ENCODE results near the gene LIN37.

Gene LIN37

DNA sequence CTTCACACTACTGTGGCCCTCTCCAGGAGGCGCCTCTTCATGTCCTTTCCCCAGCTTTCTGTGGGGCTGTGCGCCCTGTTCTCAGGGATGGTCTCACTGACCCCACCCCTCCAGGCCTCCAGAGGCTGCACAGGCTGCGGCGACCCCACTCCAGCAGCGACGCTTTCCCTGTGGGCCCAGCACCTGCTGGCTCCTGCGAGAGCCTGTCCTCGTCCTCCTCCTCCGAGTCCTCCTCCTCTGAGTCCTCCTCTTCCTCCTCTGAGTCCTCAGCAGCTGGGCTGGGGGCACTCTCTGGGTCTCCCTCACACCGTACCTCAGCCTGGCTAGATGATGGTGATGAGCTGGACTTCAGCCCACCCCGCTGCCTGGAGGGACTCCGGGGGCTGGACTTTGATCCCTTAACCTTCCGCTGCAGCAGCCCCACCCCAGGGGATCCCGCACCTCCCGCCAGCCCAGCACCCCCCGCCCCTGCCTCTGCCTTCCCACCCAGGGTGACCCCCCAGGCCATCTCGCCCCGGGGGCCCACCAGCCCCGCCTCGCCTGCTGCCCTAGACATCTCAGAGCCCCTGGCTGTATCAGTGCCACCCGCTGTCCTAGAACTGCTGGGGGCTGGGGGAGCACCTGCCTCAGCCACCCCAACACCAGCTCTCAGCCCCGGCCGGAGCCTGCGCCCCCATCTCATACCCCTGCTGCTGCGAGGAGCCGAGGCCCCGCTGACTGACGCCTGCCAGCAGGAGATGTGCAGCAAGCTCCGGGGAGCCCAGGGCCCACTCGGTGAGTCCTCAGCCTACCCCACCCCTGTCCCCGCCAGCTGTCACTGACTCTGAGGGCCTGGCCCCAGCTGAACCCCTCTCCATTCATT lies 38.2 kb downstream of the LIN37 start:
- no peak overlapping the region for H3K27ac ChIP-seq (ENCODE audit: low read depth, low read length)
- H4K20me1 ChIP-seq (ENCODE audit: low read depth, low read length), result no peaks in the 10 kb centered on the region
- H3F3A ChIP-seq (ENCODE audit: insufficient read depth), result no peaks in the 10 kb centered on the region
- H3K79me2 ChIP-seq (ENCODE audit: insufficient read depth, low read length), result no peaks in the 10 kb centered on the region
- no peaks in the 10 kb centered on the region for H3K9me3 ChIP-seq (ENCODE audit: insufficient read depth, low read length)
- H3K9me2 ChIP-seq (replicated peaks; ENCODE audit: insufficient read depth, low read length), result no peaks in the 10 kb centered on the region
- no peak overlapping the region for H3K4me2 ChIP-seq (ENCODE audit: low read depth, low read length, poor library complexity, severe bottlenecking)
- TF ChIP-seq, protein P1, sequence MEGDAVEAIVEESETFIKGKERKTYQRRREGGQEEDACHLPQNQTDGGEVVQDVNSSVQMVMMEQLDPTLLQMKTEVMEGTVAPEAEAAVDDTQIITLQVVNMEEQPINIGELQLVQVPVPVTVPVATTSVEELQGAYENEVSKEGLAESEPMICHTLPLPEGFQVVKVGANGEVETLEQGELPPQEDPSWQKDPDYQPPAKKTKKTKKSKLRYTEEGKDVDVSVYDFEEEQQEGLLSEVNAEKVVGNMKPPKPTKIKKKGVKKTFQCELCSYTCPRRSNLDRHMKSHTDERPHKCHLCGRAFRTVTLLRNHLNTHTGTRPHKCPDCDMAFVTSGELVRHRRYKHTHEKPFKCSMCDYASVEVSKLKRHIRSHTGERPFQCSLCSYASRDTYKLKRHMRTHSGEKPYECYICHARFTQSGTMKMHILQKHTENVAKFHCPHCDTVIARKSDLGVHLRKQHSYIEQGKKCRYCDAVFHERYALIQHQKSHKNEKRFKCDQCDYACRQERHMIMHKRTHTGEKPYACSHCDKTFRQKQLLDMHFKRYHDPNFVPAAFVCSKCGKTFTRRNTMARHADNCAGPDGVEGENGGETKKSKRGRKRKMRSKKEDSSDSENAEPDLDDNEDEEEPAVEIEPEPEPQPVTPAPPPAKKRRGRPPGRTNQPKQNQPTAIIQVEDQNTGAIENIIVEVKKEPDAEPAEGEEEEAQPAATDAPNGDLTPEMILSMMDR (IDR thresholded peaks at IDR 0.05; ENCODE audit: insufficient read depth, low read length, poor library complexity, severe bottlenecking), result no peak
- TF ChIP-seq EZH2phosphoT487 (conservative IDR thresholded peaks at IDR 0.05; ENCODE audit: low read length), result no peak
- H3K9ac ChIP-seq (ENCODE audit: low read length), result no peak overlapping the region
- no peak overlapping the region for H3K4me3 ChIP-seq (ENCODE audit: insufficient read depth, low read length, poor library complexity, severe bottlenecking)
- no peak overlapping the region for H2AFZ ChIP-seq (ENCODE audit: low read depth, low read length, severe bottlenecking)
- no peaks in the 10 kb centered on the region for H3K36me3 ChIP-seq (ENCODE audit: low read length)
- no peaks in the 10 kb centered on the region for H3K27me3 ChIP-seq (ENCODE audit: low read length)

DNA sequence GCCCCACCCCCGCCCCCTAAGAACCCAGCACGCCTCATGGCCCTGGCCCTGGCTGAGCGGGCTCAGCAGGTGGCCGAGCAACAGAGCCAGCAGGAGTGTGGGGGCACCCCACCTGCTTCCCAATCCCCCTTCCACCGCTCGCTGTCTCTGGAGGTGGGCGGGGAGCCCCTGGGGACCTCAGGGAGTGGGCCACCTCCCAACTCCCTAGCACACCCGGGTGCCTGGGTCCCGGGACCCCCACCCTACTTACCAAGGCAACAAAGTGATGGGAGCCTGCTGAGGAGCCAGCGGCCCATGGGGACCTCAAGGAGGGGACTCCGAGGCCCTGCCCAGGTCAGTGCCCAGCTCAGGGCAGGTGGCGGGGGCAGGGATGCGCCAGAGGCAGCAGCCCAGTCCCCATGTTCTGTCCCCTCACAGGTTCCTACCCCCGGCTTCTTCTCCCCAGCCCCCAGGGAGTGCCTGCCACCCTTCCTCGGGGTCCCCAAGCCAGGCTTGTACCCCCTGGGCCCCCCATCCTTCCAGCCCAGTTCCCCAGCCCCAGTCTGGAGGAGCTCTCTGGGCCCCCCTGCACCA lies 38.9 kb downstream of the LIN37 start:
- H3K27me3 ChIP-seq (ENCODE audit: low read length), result no peaks in the 10 kb centered on the region
- no peak overlapping the region for H3K27ac ChIP-seq (ENCODE audit: low read depth, low read length)
- TF ChIP-seq, protein P1 (IDR thresholded peaks at IDR 0.05; ENCODE audit: insufficient read depth, low read length, poor library complexity, severe bottlenecking), result no peak
- no peak for TF ChIP-seq EZH2phosphoT487 (conservative IDR thresholded peaks at IDR 0.05; ENCODE audit: low read length)
- no peaks in the 10 kb centered on the region for H3K9me2 ChIP-seq (replicated peaks; ENCODE audit: insufficient read depth, low read length)
- H3K4me2 ChIP-seq (ENCODE audit: low read depth, low read length, poor library complexity, severe bottlenecking), result no peak overlapping the region
- no peaks in the 10 kb centered on the region for H3K9me3 ChIP-seq (ENCODE audit: insufficient read depth, low read length)
- H3K9ac ChIP-seq (ENCODE audit: low read length), result no peak overlapping the region
- no peaks in the 10 kb centered on the region for H3K79me2 ChIP-seq (ENCODE audit: insufficient read depth, low read length)
- no peak overlapping the region for H3K4me3 ChIP-seq (ENCODE audit: insufficient read depth, low read length, poor library complexity, severe bottlenecking)
- H4K20me1 ChIP-seq (ENCODE audit: low read depth, low read length), result no peaks in the 10 kb centered on the region
- H3K36me3 ChIP-seq (ENCODE audit: low read length), result no peaks in the 10 kb centered on the region
- H2AFZ ChIP-seq (ENCODE audit: low read depth, low read length, severe bottlenecking), result no peak overlapping the region
- H3F3A ChIP-seq (ENCODE audit: insufficient read depth), result no peaks in the 10 kb centered on the region

DNA sequence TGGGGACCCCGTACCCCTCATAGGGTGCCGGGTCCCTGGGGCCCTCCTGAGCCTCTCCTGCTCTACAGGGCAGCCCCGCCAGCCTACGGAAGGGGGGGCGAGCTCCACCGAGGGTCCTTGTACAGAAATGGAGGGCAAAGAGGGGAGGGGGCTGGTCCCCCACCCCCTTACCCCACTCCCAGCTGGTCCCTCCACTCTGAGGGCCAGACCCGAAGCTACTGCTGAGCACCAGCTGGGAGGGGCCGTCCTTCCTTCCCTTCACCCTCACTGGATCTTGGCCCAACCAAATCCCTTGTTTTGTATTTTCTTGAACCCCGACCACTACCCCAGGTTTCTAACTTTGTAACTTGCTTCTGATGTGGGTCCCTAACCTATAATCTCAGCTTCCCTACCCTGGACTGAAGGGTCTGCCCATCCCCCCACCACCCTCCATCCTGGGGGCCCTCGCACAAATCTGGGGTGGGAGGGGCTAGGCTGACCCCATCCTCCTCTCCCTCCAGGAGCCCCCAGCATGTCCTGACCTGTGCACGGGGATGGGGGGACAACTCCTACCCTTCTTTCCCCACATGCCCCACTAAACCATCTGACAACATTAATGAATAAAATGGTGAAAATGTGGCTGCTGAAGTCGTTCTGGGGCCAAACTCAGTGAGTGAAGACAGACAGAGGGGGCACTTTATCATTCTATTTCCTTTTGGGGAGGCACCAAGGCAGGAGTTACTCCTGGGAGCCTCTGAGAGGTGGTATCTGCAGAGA lies 40.0 kb downstream of the LIN37 start:
- H4K20me1 ChIP-seq (ENCODE audit: low read depth, low read length), result no peaks in the 10 kb centered on the region
- H3K27me3 ChIP-seq (ENCODE audit: low read length), result no peaks in the 10 kb centered on the region
- no peak overlapping the region for H3K4me3 ChIP-seq (ENCODE audit: insufficient read depth, low read length, poor library complexity, severe bottlenecking)
- no peaks in the 10 kb centered on the region for H3K9me3 ChIP-seq (ENCODE audit: insufficient read depth, low read length)
- H3K27ac ChIP-seq (ENCODE audit: low read depth, low read length), result no peak overlapping the region
- H3K79me2 ChIP-seq (ENCODE audit: insufficient read depth, low read length), result no peaks in the 10 kb centered on the region
- no peak overlapping the region for H2AFZ ChIP-seq (ENCODE audit: low read depth, low read length, severe bottlenecking)
- no peaks in the 10 kb centered on the region for H3K9me2 ChIP-seq (replicated peaks; ENCODE audit: insufficient read depth, low read length)
- H3K9ac ChIP-seq (ENCODE audit: low read length), result no peak overlapping the region
- H3K36me3 ChIP-seq (ENCODE audit: low read length), result no peaks in the 10 kb centered on the region
- H3K4me2 ChIP-seq (ENCODE audit: low read depth, low read length, poor library complexity, severe bottlenecking), result no peak overlapping the region
- no peaks in the 10 kb centered on the region for H3F3A ChIP-seq (ENCODE audit: insufficient read depth)
- TF ChIP-seq, protein P1 (IDR thresholded peaks at IDR 0.05; ENCODE audit: insufficient read depth, low read length, poor library complexity, severe bottlenecking), result no peak
- TF ChIP-seq EZH2phosphoT487 (conservative IDR thresholded peaks at IDR 0.05; ENCODE audit: low read length), result no peak
